Body of pancreas (tissue), 4 donors: ENCODE results near the gene ENTR1. TPM values are rescaled to one million over a fixed set of nuclear protein-coding genes. Genes with fewer than 3 reads are reported as not detected.

Source experiments
- ATAC-seq: fragments of 150-250 bp; one replicate; pipeline ENCODE4 v1.9.1; 2016
- DNase-seq, 4 donors: peaks; one replicate each; pipeline ENCODE4 v3.0.0-alpha.2; 2019
- H3K27ac ChIP-seq, 4 donors: fragments of 200-600 bp; sonication (generic); 1 replicate in 3 of 4; 2 replicates in 1 of 4; pipeline versions ENCODE4 v1.5.1 to v1.6.1; 2016 to 2019; ENCODE audit warnings: mild to moderate bottlenecking in 1 of 4, mixed read lengths in 1 of 4, moderate library complexity in 1 of 4
- H3K27me3 ChIP-seq, 2 donors: fragments of 200-600 bp; sonication (generic); one replicate each; pipeline ENCODE4 v1.6.0; 2016; ENCODE audit warnings: mild to moderate bottlenecking in 1 of 2
- H3K36me3 ChIP-seq, 2 donors: fragments of 200-600 bp; sonication (generic); replicated peaks in 1 of 2; 2 replicates each; pipeline ENCODE4 v1.5.1; 2016; ENCODE audit warnings: low read depth in 2 of 2; ENCODE audit not compliant: insufficient read depth in 1 of 2
- H3K4me1 ChIP-seq: fragments of 200-600 bp; sonication (generic); one replicate; pipeline ENCODE4 v1.6.0; 2016
- H3K4me3 ChIP-seq, 2 donors: fragments of 200-600 bp; sonication (generic); 1 replicate in 1 of 2; 2 replicates in 1 of 2; pipeline ENCODE4 v1.5.1; 2016 to 2019
- H3K9me3 ChIP-seq, 3 donors: fragments of 200-600 bp; sonication (generic); 1 replicate in 2 of 3; 2 replicates in 1 of 3; pipeline ENCODE4 v1.5.1; 2016
- POLR2A ChIP-seq, 3 donors: fragments of 450-650 bp; IDR thresholded peaks; one replicate each; pipeline ENCODE4 v1.6.1; 2016; ENCODE audit warnings: antibody characterized with exemption in 3 of 3, mild to moderate bottlenecking in 2 of 3
- WGBS, 2 donors: methylation state at CpG; one replicate each; pipeline ENCODE4 v1.1.5; 2017; 5-methylcytosine and 5-hydroxymethylcytosine counted together
- intact Hi-C: fragments of 100-400 bp; cut with DNase I; formaldehyde crosslinking; loops from one replicate; pipeline ENCODE4 v1.15.1; 2023
- total RNA-seq, 2 donors: library from RNA; depleted of rRNA; stranded (reverse); fragments of >200 nt; gene quantifications; one replicate each; pipeline ENCODE4 v1.1.0, GENCODE V29; 2016
- TF ChIP-seq, protein P1 (sequence below), 7 experiments: fragments of 450-650 bp in 4 of 7; fragments of 200-600 bp in 3 of 7; sonication (generic) in 3 of 7; IDR thresholded peaks; one replicate each; pipeline ENCODE4 v1.5.1; 2016 to 2019; ENCODE audit warnings: antibody characterized with exemption in 7 of 7

The ENTR1 gene
- total RNA-seq, 2 donors from 2014 or later: 20.2 to 71.5 TPM

- WGBS, 2 donors: 5 to 7% methylated on average over 17 to 49 of the region's 90 CpGs
- intact Hi-C loops: no loop called here
- Histone ChIP-seq H3K36me3 (peaks cover 0 to 17% of the 10 kb centered on the region in 2 donors), H3K27me3 (no peaks in the 10 kb centered on the region), H3K9me3 (no peaks in the 10 kb centered on the region), H3K4me1 (peaks cover 32% of the 10 kb centered on the region), H3K27ac (peak within 1 kb of the TSS in 3 of 4 donors; percentile 55 to 72 (median 62)), H3K4me3 (peak within 1 kb of the TSS; percentile 88 to 96)
- TF ChIP-seq, protein P1, sequence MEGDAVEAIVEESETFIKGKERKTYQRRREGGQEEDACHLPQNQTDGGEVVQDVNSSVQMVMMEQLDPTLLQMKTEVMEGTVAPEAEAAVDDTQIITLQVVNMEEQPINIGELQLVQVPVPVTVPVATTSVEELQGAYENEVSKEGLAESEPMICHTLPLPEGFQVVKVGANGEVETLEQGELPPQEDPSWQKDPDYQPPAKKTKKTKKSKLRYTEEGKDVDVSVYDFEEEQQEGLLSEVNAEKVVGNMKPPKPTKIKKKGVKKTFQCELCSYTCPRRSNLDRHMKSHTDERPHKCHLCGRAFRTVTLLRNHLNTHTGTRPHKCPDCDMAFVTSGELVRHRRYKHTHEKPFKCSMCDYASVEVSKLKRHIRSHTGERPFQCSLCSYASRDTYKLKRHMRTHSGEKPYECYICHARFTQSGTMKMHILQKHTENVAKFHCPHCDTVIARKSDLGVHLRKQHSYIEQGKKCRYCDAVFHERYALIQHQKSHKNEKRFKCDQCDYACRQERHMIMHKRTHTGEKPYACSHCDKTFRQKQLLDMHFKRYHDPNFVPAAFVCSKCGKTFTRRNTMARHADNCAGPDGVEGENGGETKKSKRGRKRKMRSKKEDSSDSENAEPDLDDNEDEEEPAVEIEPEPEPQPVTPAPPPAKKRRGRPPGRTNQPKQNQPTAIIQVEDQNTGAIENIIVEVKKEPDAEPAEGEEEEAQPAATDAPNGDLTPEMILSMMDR (IDR thresholded peaks at IDR 0.05): peak; percentile 41 to 92 (median 75)
- peak; percentile 16 to 51 (median 47) for TF ChIP-seq POLR2A (IDR thresholded peaks at IDR 0.05)
- DNase-seq (peak; percentile 70 to 81 (median 74)), ATAC-seq (peak; percentile 95)
Observed at GRCh38 chr9:136439481-136440408, 29.3 kb upstream of the ENTR1 start, which contains the start of gene INPP5E. TSS of gene INPP5E (minus strand) at chr9:136439845. CDS start at chr9:136439419, 426 bp downstream.

DNA sequence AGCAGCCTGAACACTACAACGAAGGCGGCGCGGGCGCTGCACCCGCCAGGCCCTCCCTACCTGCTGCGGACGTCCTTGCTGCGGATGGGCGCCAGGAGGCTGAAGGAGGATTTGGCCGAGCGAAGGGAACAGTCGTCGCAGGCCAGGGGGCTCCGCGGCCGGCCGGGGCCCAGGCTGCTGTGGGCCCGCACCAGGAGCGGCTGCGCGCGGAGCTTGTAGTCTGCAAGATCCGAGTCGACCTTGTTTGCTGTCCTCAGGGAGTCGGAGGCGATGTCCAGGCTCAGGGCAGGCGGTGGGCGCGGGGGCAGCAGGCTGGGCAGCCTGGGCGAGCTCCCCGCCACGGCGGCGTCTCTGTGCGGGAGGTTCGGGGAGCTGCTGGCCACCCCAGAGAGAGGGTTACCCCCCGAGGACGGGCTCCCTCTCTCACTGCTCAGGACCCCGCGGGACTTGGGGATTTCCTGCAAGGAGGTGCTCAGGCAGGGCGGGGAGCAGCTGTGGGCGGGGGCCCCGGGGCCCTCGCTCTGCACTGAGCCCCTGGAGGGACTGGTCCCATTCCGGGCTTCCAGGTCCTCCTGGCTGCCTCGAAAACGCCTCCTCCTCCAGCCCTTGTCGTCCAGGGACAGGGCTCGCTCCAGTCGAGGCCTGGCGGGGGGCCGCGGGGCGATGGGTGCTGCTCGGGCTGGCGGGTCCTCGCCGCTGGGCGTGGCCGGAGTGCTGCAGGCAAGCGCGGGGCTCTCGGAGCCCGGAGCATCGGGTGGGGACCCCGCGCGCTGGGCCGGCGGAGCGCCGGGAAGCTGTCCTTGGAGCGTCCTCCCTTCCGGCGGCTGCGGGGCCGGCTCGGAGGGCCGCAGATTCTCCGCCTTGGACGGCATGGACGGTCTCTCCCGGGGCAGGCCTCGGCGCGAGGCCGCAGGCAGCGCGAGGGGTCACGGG lies 28.4 kb upstream of the ENTR1 start:
- Histone ChIP-seq H3K36me3 (peaks cover 0 to 11% of the 10 kb centered on the region in 2 donors), H3K4me3 (peak overlapping the region; percentile 88 to 96), H3K9me3 (no peaks in the 10 kb centered on the region), H3K27me3 (no peaks in the 10 kb centered on the region), H3K27ac (peak overlapping the region in 3 of 4 donors; percentile 55 to 72 (median 62)), H3K4me1 (peaks cover 32% of the 10 kb centered on the region)
- peak; percentile 21 to 40 (median 34) for DNase-seq
- ATAC-seq: peak; percentile 30
- intact Hi-C loops: no loop called here
- TF ChIP-seq POLR2A (IDR thresholded peaks at IDR 0.05): no peak
- TF ChIP-seq, protein P1 (IDR thresholded peaks at IDR 0.05): no peak
- 3% methylated on average over 75 of the region's 91 CpGs; no CpG with 5 or more reads in 1 of the 2 donors for WGBS, 2 donors

DNA sequence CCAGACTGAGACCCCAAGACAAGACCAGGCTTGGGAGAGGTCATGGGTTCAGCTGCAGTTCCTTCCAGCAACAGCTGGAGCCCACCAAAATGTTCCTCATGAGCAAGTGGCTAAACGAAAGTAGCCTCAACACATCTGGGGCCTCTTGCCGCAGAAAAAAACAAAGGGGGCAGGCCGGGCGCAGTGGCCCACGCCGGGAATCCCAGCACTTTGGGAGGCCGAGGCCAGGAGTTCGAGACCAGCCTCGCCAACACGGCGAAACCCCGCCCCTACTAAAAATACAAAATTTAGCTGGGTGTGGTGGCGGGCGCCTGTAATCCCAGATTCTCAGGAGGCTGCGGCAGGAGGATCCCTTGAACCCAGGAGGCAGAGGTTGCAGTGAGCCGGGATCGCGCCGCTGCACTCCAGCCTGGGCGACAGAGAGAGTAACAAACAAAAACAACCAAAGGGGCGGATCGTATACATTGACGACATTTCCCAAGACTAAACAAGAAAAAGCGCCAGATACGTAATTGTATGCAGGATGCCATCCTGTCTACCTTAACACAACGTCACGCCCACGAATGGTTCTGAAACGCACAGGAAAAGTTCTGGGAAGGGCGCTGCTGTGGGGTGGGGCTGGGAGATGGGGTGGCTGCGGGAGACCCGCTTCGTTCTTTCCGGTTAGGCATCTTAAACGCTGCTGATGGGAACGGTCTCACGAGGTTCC lies 27.6 kb upstream of the ENTR1 start:
- H3K9me3 ChIP-seq: no peaks in the 10 kb centered on the region
- DNase-seq: no peak
- intact Hi-C loops: no loop called here
- no peak overlapping the region for H3K27ac ChIP-seq
- no peak for ATAC-seq
- TF ChIP-seq, protein P1 (IDR thresholded peaks at IDR 0.05): no peak
- no peak for TF ChIP-seq POLR2A (IDR thresholded peaks at IDR 0.05)
- H3K36me3 ChIP-seq: peaks cover 0 to 9% of the 10 kb centered on the region in 2 donors
- H3K27me3 ChIP-seq: no peaks in the 10 kb centered on the region
- H3K4me1 ChIP-seq: peaks cover 32% of the 10 kb centered on the region
- peak overlapping the region; percentile 88 to 96 for H3K4me3 ChIP-seq
- whole genome bisulfite sequencing, 2 donors: 57 to 65% methylated on average over 36 to 37 of the region's 37 CpGs

DNA sequence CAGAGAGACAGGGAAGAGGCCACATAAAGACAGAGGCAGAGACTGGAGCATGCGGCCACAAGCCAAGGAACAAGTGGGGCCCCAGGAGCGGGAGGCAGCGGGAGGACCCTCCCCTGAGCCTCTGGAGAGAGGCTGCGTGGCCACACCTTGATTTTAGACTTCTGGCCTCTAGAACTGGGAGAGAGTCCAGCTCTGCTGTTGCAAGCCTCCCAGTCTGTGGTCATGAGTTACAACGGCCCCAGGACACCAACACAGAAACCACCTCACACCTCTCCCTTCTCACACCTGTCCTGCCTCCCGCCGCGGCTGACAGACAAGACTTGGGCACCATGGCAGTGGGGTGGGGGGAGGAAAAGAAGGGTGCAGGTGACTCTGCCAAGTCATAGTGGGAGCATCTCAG lies 27.0 kb upstream of the ENTR1 start:
- Histone ChIP-seq H3K27ac (no peak overlapping the region), H3K4me3 (no peak overlapping the region), H3K4me1 (peaks cover 32% of the 10 kb centered on the region), H3K27me3 (no peaks in the 10 kb centered on the region), H3K9me3 (no peaks in the 10 kb centered on the region), H3K36me3 (peaks cover 0 to 9% of the 10 kb centered on the region in 2 donors)
- intact Hi-C loops: no loop called here
- 59 to 87% methylated on average over 4 to 8 of the region's 8 CpGs for WGBS, 2 donors
- no peak for TF ChIP-seq POLR2A (IDR thresholded peaks at IDR 0.05)
- TF ChIP-seq, protein P1 (IDR thresholded peaks at IDR 0.05): no peak
- DNase-seq (peak in 1 of 4 donors; percentile 15), ATAC-seq (no peak)
